GM12874 (cell line): Measurements from ENCODE around the gene MARCHF3.

Experiments
- CTCF ChIP-seq: IDR thresholded peaks from 2 replicates; pipeline ENCODE4 v1.5.1; 2011; ENCODE audit warnings: low read depth, mild to moderate bottlenecking, control low read depth, low read length, moderate library complexity; ENCODE audit not compliant: insufficient read depth

The MARCHF3 gene

GRCh38 chr5:126982926-126983873 is 47.2 kb downstream of the MARCHF3 start:
- no peak for TF ChIP-seq CTCF

GRCh38 chr5:126982202-126982601 is 48.2 kb downstream of the MARCHF3 start:
- TF ChIP-seq CTCF = no peak

- no peak for TF ChIP-seq CTCF
Measured at GRCh38 chr5:126981701-126982100, 48.7 kb downstream of the MARCHF3 start.

GRCh38 chr5:126981222-126981621 is 49.1 kb downstream of the MARCHF3 start:
- no peak for TF ChIP-seq CTCF

GRCh38 chr5:126978258-126978657 is 52.1 kb downstream of the MARCHF3 start:
- TF ChIP-seq CTCF = no peak

GRCh38 chr5:126976520-126977172 is 53.7 kb downstream of the MARCHF3 start:
- TF ChIP-seq CTCF = no peak

GRCh38 chr5:126975796-126976195 is 54.6 kb downstream of the MARCHF3 start:
- TF ChIP-seq CTCF = no peak
